ENCODE measurements around the gene LYZL2. TPM values are rescaled to one million over a fixed set of nuclear protein-coding genes. Genes with fewer than 3 reads are reported as not detected.

LYZL2 gene
- total and polyA plus RNA-seq, 2 donors (not counting 3 experiments of a cell fraction or from before 2014, with no cell fraction given): not detected

DNA sequence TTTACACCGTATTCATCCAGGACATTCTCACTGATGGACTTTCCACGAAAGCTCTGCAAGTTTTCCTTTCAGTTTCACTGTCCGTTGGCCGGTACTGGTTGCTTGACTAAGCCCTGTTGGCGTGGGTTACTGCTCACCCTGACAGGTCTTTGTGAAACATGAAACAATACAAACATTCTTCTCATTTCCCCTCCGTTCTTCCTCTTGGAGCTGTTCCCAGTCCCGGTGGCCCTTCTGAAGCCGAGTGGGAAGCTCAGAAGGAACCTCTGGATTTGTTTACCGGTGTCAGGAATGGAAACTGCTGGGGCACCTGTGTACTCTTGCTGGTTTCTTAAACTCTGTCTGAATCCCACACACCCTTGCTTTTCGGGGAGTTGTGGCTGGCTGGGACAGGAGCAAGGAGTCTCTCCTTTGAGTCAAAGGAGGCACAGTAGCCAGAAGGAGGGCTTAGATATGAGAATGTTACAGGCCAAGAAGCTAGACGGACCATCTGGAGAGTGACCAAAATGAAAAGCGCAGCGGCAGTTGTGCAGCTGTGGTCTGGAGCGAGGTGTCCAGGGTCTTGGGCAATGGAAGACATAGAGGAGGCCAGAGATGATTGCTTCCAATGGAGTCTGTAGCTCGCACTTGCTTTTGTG, 45.7 kb downstream of the LYZL2 start:
- Histone ChIP-seq H3K79me2 (ENCODE audit: control insufficient read depth, insufficient read depth, low read length) (no peaks in the 10 kb centered on the region), H4K20me1 (replicated peaks; ENCODE audit: control insufficient read depth, extremely low read depth, insufficient read depth, low read length) (no peaks in the 10 kb centered on the region), H3K27me3 (ENCODE audit: control insufficient read depth in 2 of 2, insufficient read depth in 2 of 2, low read length in 2 of 2) (peaks cover 0 to 2% of the 10 kb centered on the region in 2 experiments), H3K9me1 (replicated peaks; ENCODE audit: control insufficient read depth, extremely low read depth, insufficient read depth, low read length) (no peaks in the 10 kb centered on the region), H3K4me3 (replicated peaks in 1 of 3; ENCODE audit: insufficient read depth in 1 of 3, low read depth in 1 of 3, low read length in 3 of 3) (peak overlapping the region; percentile 27 to 60 (median 39)), H3K9me3 (replicated peaks; ENCODE audit: control insufficient read depth, insufficient read depth, low read length) (no peaks in the 10 kb centered on the region), H3K4me2 (ENCODE audit: insufficient read depth, low read length) (peak overlapping the region; percentile 66), H3K4me1 (ENCODE audit: control insufficient read depth, extremely low read depth, insufficient read depth, low read length) (peaks cover 15% of the 10 kb centered on the region), H3K27ac (ENCODE audit: insufficient read depth, low read depth, low read length) (peak overlapping the region; percentile 55), H3K9ac (replicated peaks; ENCODE audit: extremely low read depth, insufficient read depth, low read length) (peak overlapping the region; percentile 41), H2AFZ (ENCODE audit: low read depth, low read length) (peak overlapping the region; percentile 69), H3K36me3 (ENCODE audit: control insufficient read depth in 2 of 2, extremely low read depth in 1 of 2, insufficient read depth in 2 of 2, low read length in 2 of 2) (no peaks in the 10 kb centered on the region)
- BruUV-seq (replicated peaks): no TSS peak
- ChIA-PET CTCF (interaction anchor here (0.6 to 5.0 kb wide), 13 partner anchors 9 to 192 kb away, joined by 3 to 124 read pairs (median 4); partner anchors contain the start of gene MAP3K8), POLR2A (interaction anchor here (0.6 to 0.7 kb wide), 2 partner anchors 21 to 1718 kb away, joined by 4 to 6 read pairs; no protein-coding TSS in a partner anchor)
- FAIRE-seq (peak; percentile 99), DNase-seq (ENCODE audit: low read depth, low spot score) (peak; percentile 96)
- dilution Hi-C loops (cut with MboI; ENCODE audit: extremely low pct_ligation_motif_present, low sequenced_read_pairs) (no loop called here), intact Hi-C loops (cut with micrococcal nuclease) (loop anchor here (2.0 to 5.0 kb wide), 2 partner anchors 47 to 191 kb away; no protein-coding TSS in a partner anchor)
- TF ChIP-seq GATA2 (IDR thresholded peaks at IDR 0.05; ENCODE audit: insufficient read depth, insufficient read length, low read depth, low read length) (no peak), FOS (IDR thresholded peaks at IDR 0.05; ENCODE audit: borderline replicate concordance, insufficient read depth, low read length) (no peak), POLR2AphosphoS5 (IDR thresholded peaks at IDR 0.05; ENCODE audit: insufficient read depth, low read depth, low read length) (no peak), MYC (IDR thresholded peaks at IDR 0.05; ENCODE audit: low read depth, low read length) (no peak), POLR2A (IDR thresholded peaks at IDR 0.05; ENCODE audit: low read depth, low read length) (no peak), JUN (IDR thresholded peaks at IDR 0.05; ENCODE audit: borderline replicate concordance, insufficient read depth, insufficient read length, low read depth) (no peak), EZH2 (IDR thresholded peaks at IDR 0.05; ENCODE audit: borderline replicate concordance, low read depth, low read length, severe bottlenecking) (no peak)
- TF ChIP-seq, protein P1, sequence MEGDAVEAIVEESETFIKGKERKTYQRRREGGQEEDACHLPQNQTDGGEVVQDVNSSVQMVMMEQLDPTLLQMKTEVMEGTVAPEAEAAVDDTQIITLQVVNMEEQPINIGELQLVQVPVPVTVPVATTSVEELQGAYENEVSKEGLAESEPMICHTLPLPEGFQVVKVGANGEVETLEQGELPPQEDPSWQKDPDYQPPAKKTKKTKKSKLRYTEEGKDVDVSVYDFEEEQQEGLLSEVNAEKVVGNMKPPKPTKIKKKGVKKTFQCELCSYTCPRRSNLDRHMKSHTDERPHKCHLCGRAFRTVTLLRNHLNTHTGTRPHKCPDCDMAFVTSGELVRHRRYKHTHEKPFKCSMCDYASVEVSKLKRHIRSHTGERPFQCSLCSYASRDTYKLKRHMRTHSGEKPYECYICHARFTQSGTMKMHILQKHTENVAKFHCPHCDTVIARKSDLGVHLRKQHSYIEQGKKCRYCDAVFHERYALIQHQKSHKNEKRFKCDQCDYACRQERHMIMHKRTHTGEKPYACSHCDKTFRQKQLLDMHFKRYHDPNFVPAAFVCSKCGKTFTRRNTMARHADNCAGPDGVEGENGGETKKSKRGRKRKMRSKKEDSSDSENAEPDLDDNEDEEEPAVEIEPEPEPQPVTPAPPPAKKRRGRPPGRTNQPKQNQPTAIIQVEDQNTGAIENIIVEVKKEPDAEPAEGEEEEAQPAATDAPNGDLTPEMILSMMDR (IDR thresholded peaks at IDR 0.05; ENCODE audit: extremely low read depth in 1 of 2, insufficient read depth in 1 of 2, low read depth in 1 of 2, low read length in 2 of 2): no peak
- TF ChIP-seq, protein P2, sequence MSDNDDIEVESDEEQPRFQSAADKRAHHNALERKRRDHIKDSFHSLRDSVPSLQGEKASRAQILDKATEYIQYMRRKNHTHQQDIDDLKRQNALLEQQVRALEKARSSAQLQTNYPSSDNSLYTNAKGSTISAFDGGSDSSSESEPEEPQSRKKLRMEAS (IDR thresholded peaks at IDR 0.05; ENCODE audit: insufficient read depth, insufficient read length): no peak
